ENCODE data around the gene IMPDH1.

DNA sequence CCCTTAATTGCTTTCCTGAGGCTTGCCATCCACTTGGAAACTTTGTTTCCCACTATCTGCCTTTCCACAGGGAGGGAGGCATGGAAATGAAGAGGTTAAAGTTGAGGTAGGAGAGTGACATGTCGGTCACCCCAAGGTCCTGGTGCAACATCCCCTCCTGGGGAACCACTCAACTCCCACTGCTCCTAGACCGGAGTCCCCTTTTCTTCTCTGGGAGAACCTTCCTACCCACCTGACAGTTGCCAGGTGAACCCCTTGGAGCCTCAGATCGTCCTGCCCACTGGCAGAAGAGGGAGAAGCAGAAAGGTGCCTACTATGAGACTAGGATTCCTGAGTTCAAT, 21.7 kb downstream of the IMPDH1 start:
- TF ChIP-seq POLR2A (IDR thresholded peaks at IDR 0.05) (no peak), POLR2AphosphoS5 (IDR thresholded peaks at IDR 0.05) (no peak)
- TF ChIP-seq, protein P1, sequence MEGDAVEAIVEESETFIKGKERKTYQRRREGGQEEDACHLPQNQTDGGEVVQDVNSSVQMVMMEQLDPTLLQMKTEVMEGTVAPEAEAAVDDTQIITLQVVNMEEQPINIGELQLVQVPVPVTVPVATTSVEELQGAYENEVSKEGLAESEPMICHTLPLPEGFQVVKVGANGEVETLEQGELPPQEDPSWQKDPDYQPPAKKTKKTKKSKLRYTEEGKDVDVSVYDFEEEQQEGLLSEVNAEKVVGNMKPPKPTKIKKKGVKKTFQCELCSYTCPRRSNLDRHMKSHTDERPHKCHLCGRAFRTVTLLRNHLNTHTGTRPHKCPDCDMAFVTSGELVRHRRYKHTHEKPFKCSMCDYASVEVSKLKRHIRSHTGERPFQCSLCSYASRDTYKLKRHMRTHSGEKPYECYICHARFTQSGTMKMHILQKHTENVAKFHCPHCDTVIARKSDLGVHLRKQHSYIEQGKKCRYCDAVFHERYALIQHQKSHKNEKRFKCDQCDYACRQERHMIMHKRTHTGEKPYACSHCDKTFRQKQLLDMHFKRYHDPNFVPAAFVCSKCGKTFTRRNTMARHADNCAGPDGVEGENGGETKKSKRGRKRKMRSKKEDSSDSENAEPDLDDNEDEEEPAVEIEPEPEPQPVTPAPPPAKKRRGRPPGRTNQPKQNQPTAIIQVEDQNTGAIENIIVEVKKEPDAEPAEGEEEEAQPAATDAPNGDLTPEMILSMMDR (IDR thresholded peaks at IDR 0.05): no peak
